ENCODE data around the gene INSR.
A peak's percentile ranks its signal among the peaks of the same experiment; 100 is the strongest.

Gene INSR

GRCh38 chr19:7132054-7132453 lies 162.2 kb downstream of the INSR start:
- DNase-seq, result no peak

- no peak for DNase-seq
Observed at GRCh38 chr19:7130043-7130442, 164.2 kb downstream of the INSR start.

GRCh38 chr19:7126132-7126531 lies 168.1 kb downstream of the INSR start:
- DNase-seq, result no peak

GRCh38 chr19:7125221-7125620 lies 169.0 kb downstream of the INSR start:
- no peak for DNase-seq

- no peak for DNase-seq
Observed at GRCh38 chr19:7124782-7125181, 169.4 kb downstream of the INSR start.

GRCh38 chr19:7122701-7123100 lies 171.5 kb downstream of the INSR start:
- DNase-seq, result no peak

- DNase-seq, result no peak
Observed at GRCh38 chr19:7120499-7120898, 173.7 kb downstream of the INSR start.

- DNase-seq, result no peak
Observed at GRCh38 chr19:7119582-7119981, 174.6 kb downstream of the INSR start.

GRCh38 chr19:7117248-7117647 lies 177.0 kb downstream of the INSR start:
- no peak for DNase-seq

GRCh38 chr19:7115721-7116120 lies 178.5 kb downstream of the INSR start:
- no peak for DNase-seq

- no peak for DNase-seq
Observed at GRCh38 chr19:7113233-7113632, 181.0 kb downstream of the INSR start.

- DNase-seq, result no peak
Observed at GRCh38 chr19:7112675-7113074, 181.5 kb downstream of the INSR start.

- DNase-seq, result no peak
Observed at GRCh38 chr19:7109678-7110289, 184.4 kb downstream of the INSR start.

GRCh38 chr19:7106711-7107657 lies 187.2 kb downstream of the INSR start:
- no peak for DNase-seq

GRCh38 chr19:7104747-7105447 lies 189.3 kb downstream of the INSR start:
- no peak for DNase-seq

GRCh38 chr19:7101498-7102253 lies 192.5 kb downstream of the INSR start:
- DNase-seq, result no peak

- peak; percentile 83 for DNase-seq
Observed at GRCh38 chr19:7099597-7099921, 194.7 kb downstream of the INSR start.

GRCh38 chr19:7098701-7099596 lies 195.3 kb downstream of the INSR start:
- peak; percentile 92 for DNase-seq

- DNase-seq, result no peak
Observed at GRCh38 chr19:7098096-7098495, 196.1 kb downstream of the INSR start.

GRCh38 chr19:7088999-7089398 lies 205.2 kb downstream of the INSR start:
- no peak for DNase-seq

GRCh38 chr19:7083076-7083956 lies 210.9 kb downstream of the INSR start:
- no peak for DNase-seq
